WTC11 (cell line): ENCODE measurements around the gene RAD9B. TPM values are rescaled to one million over a fixed set of nuclear protein-coding genes. Genes with fewer than 3 reads are reported as not detected.
A peak's percentile ranks its signal among the peaks of the same experiment; 100 is the strongest.

Experiments
- ATAC-seq: fragments of 200-7000 bp; cut with Tn5 transposase; 2 replicates; pipeline ENCODE4 v1.10.0; 2021; ENCODE audit warnings: mild to moderate bottlenecking, moderate library complexity
- CTCF ChIA-PET: fragments of 300-600 bp; sonication (Branson Sonifier 250); formaldehyde crosslinking; loops from one replicate; lab custom pipeline; 2021; ENCODE audit warnings: antibody characterized with exemption; lab: Charles Lee
- POLR2A ChIA-PET: fragments of 350-600 bp; sonication (Branson Sonifier 250); formaldehyde crosslinking; loops from one replicate; lab custom pipeline; 2021; ENCODE audit warnings: antibody characterized with exemption; lab: Charles Lee
- DNase-seq: peaks from one replicate; pipeline ENCODE4 v3.0.0; 2021; ENCODE audit warnings: low spot score
- H3K27ac Mint-ChIP-seq: 2 replicates; pipeline ENCODE4 v1.8.0; 2021; ENCODE audit warnings: mixed read lengths
- H3K27me3 Mint-ChIP-seq: 2 replicates; pipeline ENCODE4 v1.8.0; 2021; ENCODE audit warnings: low read depth, mild to moderate bottlenecking, moderate library complexity, mixed read lengths
- H3K36me3 Mint-ChIP-seq: 2 replicates; pipeline ENCODE4 v1.8.0; 2021; ENCODE audit warnings: mixed read lengths
- H3K4me1 Mint-ChIP-seq: 2 replicates; pipeline ENCODE4 v1.8.0; 2022; ENCODE audit warnings: mixed read lengths
- H3K4me3 Mint-ChIP-seq: 2 replicates; pipeline ENCODE4 v1.8.0; 2021; ENCODE audit warnings: mild to moderate bottlenecking, moderate library complexity, mixed read lengths
- H3K9me3 Mint-ChIP-seq: 2 replicates; pipeline ENCODE4 v1.8.0; 2021; ENCODE audit warnings: mixed read lengths
- AFF4 ChIP-seq: sonication (generic); formaldehyde crosslinking; IDR thresholded peaks from 2 replicates; pipeline ENCODE4 v1.8.1; 2023; ENCODE audit warnings: mild to moderate bottlenecking, missing genetic modification reagents, borderline replicate concordance
- E2F5 ChIP-seq: sonication (generic); formaldehyde crosslinking; IDR thresholded peaks from 2 replicates; pipeline ENCODE4 v1.8.1; 2022; ENCODE audit warnings: mild to moderate bottlenecking, moderate library complexity, missing genetic modification reagents
- ELF4 ChIP-seq: sonication (generic); formaldehyde crosslinking; IDR thresholded peaks from 2 replicates; pipeline ENCODE4 v1.8.1; 2022; ENCODE audit warnings: low read depth, mild to moderate bottlenecking, moderate library complexity, missing genetic modification reagents
- ERG ChIP-seq: fragments of 250-450 bp; sonication (Bioruptor Pico); IDR thresholded peaks from 2 replicates; pipeline ENCODE4 v1.8.0; 2021; ENCODE audit warnings: mild to moderate bottlenecking
- FOXK1 ChIP-seq: sonication (generic); formaldehyde crosslinking; IDR thresholded peaks from 2 replicates; pipeline ENCODE4 v1.8.0; 2022; ENCODE audit warnings: mild to moderate bottlenecking, moderate library complexity, missing genetic modification reagents
- GTF2I ChIP-seq: fragments of 250-450 bp; sonication (Bioruptor Pico); conservative IDR thresholded peaks from 2 replicates; pipeline ENCODE4 v1.4.0; 2021; ENCODE audit warnings: mild to moderate bottlenecking
- MYBL2 ChIP-seq: sonication (generic); formaldehyde crosslinking; IDR thresholded peaks from 2 replicates; pipeline ENCODE4 v1.8.1; 2023; ENCODE audit warnings: mild to moderate bottlenecking, moderate library complexity, missing genetic modification reagents
- NR1H2 ChIP-seq: sonication (generic); formaldehyde crosslinking; IDR thresholded peaks from 2 replicates; pipeline ENCODE4 v1.9.0; 2021; ENCODE audit warnings: mild to moderate bottlenecking, moderate library complexity, missing genetic modification reagents
- NR2C2 ChIP-seq: sonication (generic); formaldehyde crosslinking; IDR thresholded peaks from 2 replicates; pipeline ENCODE4 v1.8.0; 2022; ENCODE audit warnings: mild to moderate bottlenecking, missing genetic modification reagents
- SMAD4 ChIP-seq: sonication (generic); formaldehyde crosslinking; IDR thresholded peaks from 2 replicates; pipeline ENCODE4 v1.8.0; 2022; ENCODE audit warnings: mild to moderate bottlenecking, missing genetic modification reagents
- TCF7 ChIP-seq: sonication (generic); formaldehyde crosslinking; IDR thresholded peaks from 2 replicates; pipeline ENCODE4 v1.8.0; 2022; ENCODE audit warnings: mild to moderate bottlenecking, low read depth, missing genetic modification reagents, moderate library complexity
- TEAD1 ChIP-seq: sonication (generic); formaldehyde crosslinking; IDR thresholded peaks from 2 replicates; pipeline ENCODE4 v1.8.0; 2022; ENCODE audit warnings: mild to moderate bottlenecking, missing genetic modification reagents
- ZBTB21 ChIP-seq: sonication (generic); formaldehyde crosslinking; IDR thresholded peaks from 2 replicates; pipeline ENCODE4 v1.8.1; 2023; ENCODE audit warnings: mild to moderate bottlenecking, missing genetic modification reagents, borderline replicate concordance
- ZNF219 ChIP-seq: sonication (generic); formaldehyde crosslinking; IDR thresholded peaks from 2 replicates; pipeline ENCODE4 v1.8.0; 2023; ENCODE audit warnings: missing genetic modification reagents, mild to moderate bottlenecking, borderline replicate concordance
- ZNF423 ChIP-seq: fragments of 250-450 bp; sonication (Bioruptor Pico); IDR thresholded peaks from 2 replicates; pipeline ENCODE4 v2.1.2; 2022; ENCODE audit warnings: mild to moderate bottlenecking, moderate library complexity
- total RNA-seq: library from RNA; stranded (reverse); gene quantifications from 3 replicates; pipeline ENCODE4 v1.2.3, GENCODE V29; 2021

Gene RAD9B
- total RNA-seq, 1 experiment from 2014 or later = 0.09 TPM

- ATAC-seq (no peak), DNase-seq (no peak)
- Mint-ChIP-seq H3K36me3 (peaks cover 24% of the 10 kb centered on the region), H3K27ac (peak overlapping the region; percentile 57; the same call in 1 of the 2 replicates)
- POLR2A ChIA-PET = interaction anchor here (0.6 kb wide), 1 partner anchor 1553 kb away, joined by 3 read pairs; no protein-coding TSS in a partner anchor
- TF ChIP-seq FOXK1 = no peak
- no peak for TF ChIP-seq NR2C2 (CRISPR knock-in tag)
- no peak for TF ChIP-seq GTF2I
- no peak for TF ChIP-seq NR1H2 (CRISPR knock-in tag)
- no peak for TF ChIP-seq ZNF219 (CRISPR knock-in tag)
- TF ChIP-seq SMAD4 (CRISPR knock-in tag) = no peak
- no peak for TF ChIP-seq ERG (CRISPR knock-in tag)
- TF ChIP-seq TCF7 = no peak
- TF ChIP-seq ZNF423 (CRISPR knock-in tag) = no peak
- no peak for TF ChIP-seq TEAD1 (CRISPR knock-in tag)
- no peak for TF ChIP-seq ZBTB21 (CRISPR knock-in tag)
- TF ChIP-seq, all 79 proteins: peak for 0
- Mint-ChIP-seq H3K4me1 (peaks cover 9% of the 10 kb centered on the region), H3K9me3 (no peaks in the 10 kb centered on the region), H3K4me3 (no peak overlapping the region), H3K27me3 (no peaks in the 10 kb centered on the region)
- CTCF ChIA-PET = interaction anchor here (1.2 to 1.6 kb wide), 3 partner anchors 65 to 103 kb away, joined by 4 read pairs; partner anchors contain the start of gene ARPC3
These were observed 32.7 kb downstream of the RAD9B start for GRCh38 chr12:110534811-110535210.

- CTCF ChIA-PET = no interaction called here
- TF ChIP-seq MYBL2 (CRISPR knock-in tag) (no peak), E2F5 (CRISPR knock-in tag) (no peak), ERG (CRISPR knock-in tag) (no peak), ELF4 (no peak), NR1H2 (CRISPR knock-in tag) (no peak), AFF4 (CRISPR knock-in tag) (no peak)
- TF ChIP-seq, all 79 proteins: peak for 0
- POLR2A ChIA-PET = no interaction called here
- DNase-seq (no peak), ATAC-seq (no peak)
- Mint-ChIP-seq H3K36me3 (peaks cover 24% of the 10 kb centered on the region), H3K4me3 (no peak overlapping the region), H3K27me3 (no peaks in the 10 kb centered on the region), H3K9me3 (no peaks in the 10 kb centered on the region), H3K4me1 (peaks cover 9% of the 10 kb centered on the region), H3K27ac (no peak overlapping the region)
These were observed 34.9 kb downstream of the RAD9B start for GRCh38 chr12:110536834-110537604.
